Hippocampal formation (tissue), 2 donors: Measurements from ENCODE around the gene CMTM7.

ENCODE experiments used
- DNase-seq, 2 donors: peaks; one replicate each; lab custom pipeline; 2025; lab: John Stamatoyannopoulos, UW

Gene CMTM7

DNA sequence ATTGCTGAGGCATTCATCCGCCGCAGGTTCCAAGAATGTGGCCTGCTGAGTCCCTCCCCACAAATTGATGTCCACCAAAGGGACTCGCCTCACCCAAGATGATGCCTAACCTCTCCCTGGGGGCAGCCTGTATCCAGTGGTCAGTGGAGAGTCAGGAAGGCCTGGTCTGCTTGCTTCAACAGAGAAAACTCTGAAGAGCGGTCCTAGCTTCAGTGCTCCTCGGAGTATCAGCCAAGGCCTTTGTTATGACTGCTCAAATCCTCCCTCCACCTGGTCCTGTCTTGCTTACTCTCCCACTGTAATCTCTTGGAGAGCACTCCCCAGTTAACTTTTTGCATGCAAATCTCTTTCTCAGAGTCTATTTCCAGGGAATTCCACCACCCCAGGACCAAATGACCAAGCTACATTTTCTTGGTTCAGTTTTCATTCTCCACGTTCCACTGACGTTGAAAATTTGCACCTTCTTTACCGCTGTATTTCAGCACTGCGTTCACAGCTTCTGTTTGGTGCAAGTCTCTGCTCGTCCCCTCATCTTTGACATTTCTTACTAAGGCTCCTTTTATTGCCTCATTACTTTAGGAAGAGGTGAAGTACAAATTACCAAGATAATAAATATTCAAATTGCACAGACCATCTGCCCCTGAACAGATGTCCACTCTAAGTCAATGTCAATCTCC, 22.3 kb downstream of the CMTM7 start:
- no peak for DNase-seq

DNA sequence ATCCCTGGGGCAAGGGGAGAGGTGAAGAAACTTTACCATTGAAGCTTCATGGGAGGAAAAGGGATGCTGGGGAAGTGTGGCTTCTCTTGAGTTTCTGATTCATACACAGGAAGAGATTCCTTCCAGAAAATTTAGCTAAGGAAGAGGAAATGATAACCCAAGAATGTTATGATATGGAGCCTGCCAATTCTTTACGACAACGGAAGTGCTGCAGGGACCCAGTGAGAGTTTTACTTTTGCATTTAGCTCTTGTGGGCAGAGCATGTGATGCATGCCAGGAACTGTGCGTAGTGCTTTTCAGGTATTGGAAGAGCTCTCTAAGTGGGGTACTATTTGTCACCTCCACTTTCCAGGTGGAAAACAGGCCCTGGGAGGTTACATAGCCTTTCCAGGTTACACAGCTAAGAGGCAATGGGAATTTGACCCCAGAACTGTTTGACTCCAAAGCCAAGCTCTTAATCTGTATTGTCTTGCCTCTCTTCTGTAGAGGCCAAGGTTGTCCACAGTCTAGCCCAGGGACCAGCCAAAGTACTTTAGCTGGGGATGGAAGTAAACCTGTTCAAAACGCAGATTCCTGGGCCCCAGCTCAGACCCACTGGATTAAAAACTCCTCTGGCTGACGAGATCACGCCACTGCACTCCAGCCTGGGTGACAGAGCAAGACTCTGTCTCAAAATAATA, 23.0 kb downstream of the CMTM7 start:
- DNase-seq: no peak

DNA sequence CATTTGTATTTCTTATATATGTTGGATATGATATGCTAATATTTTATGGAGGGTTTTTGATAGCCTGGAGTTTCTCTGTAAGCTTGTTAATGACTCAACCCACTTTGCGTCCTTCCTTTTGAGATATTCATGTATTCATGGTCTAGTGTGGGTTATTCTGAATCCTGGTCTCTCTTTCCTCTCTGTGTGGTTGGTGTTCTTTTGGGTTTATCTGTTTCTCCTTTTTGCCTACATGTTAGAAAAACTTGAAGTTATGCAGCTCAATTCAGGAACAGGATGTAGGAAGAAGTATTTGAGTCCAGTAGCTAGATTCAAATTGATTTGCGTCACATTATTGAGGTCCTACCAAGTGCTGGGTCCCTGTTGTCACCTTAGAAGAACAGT, 28.1 kb downstream of the CMTM7 start:
- no peak for DNase-seq

DNA sequence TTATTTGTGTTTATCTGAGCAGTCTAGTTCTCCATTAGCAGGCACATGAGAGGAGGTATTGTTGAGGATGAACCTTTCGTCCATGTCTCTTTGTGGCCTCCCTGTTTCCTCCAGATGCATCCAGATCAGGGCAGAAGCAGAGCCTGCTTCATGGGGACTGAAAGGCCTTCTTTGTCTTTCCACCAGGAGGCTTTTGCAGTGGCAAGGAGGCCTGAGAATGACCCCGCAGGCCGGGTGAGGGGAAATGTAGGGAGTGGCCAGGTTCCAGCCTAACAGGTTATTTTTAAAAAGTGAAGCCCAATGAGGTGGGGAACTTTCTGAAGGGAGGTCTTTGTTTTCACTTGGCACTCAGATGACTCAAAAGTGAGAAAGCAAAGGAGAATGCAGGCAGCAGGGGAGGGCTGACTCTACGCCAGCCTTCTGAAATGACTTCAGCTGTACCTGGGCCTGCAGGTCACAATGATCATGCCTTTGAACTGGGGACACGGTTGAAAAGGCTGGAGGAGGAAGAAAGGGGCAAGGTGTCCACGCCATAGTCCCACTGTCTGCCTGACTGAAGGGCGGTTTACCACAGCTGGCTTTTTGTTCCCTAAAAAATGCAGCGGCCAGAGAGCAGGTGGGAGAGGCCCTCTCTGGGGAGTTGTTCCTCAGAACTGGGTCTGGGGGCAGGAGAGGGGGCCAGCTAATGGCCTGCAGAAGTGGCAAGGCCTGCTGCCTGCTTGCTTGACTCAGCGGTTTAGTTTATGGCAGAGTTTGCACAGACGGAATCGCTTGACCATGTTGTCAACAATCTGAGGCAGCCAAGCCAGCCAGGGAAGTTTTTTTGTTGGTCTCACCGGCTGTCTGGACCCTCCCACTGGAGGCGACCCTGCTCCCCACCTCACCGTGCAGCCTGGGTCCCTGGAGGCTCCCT, 28.7 kb downstream of the CMTM7 start:
- no peak for DNase-seq

DNA sequence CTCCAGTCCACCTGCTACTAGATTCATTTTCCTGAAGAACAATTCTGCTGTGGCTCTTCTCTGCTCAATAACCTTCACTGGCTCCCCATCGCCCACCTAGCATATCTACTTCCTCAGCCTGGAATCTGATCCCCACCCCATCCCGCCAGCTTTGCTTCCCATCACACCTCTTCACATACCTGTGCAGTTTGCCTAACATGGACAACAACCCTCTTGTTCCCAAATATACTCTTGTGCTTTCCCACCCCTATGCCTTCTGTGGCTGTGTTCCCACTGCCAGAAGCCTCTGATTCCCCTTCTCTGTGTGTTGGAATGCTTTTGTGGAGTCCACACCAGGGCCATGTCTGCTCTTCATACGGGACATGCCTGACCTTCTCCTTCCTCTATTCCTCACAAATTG, 29.5 kb downstream of the CMTM7 start:
- DNase-seq: no peak

DNA sequence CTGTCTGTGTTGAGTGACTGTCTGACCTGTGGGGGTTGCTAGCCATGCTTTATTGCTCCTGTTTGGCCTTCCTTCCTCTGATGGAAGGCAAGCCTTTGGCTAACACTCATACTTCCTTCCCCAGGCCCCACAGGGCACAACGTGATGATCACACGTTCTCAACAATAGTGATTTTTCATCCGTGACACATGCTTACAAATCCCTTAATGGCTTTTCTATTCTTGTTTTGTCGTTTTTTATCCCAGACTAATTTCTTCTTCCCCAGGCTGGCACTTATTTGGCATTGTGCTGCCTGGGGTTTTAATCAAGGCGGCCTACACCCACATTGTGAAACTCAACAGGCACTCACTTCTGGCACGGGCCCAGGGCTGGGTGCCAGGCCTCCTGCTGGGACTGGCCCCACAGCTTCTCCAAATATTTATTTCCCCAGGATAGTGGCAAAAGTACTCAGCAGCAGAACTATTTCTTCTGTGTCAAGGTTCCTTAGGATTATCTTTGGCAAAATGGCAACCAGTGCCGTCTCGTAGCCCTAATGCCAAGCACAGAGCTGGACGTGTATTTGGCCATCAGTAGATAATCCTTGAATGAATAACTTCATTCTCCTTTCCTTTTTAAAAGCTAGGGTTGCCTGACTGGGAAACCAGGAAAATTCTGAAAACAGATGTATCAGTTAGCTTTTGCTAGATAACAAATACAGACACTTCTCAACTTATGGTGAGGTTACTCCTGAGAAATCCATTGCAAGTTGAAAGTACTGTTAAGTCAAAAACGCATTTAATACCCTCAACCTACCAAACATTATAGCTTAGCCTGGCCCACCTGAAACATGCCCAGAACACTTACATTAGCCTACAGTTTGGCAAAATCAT, 30.6 kb downstream of the CMTM7 start:
- DNase-seq: peak in 1 of 2 donors; percentile 37

DNA sequence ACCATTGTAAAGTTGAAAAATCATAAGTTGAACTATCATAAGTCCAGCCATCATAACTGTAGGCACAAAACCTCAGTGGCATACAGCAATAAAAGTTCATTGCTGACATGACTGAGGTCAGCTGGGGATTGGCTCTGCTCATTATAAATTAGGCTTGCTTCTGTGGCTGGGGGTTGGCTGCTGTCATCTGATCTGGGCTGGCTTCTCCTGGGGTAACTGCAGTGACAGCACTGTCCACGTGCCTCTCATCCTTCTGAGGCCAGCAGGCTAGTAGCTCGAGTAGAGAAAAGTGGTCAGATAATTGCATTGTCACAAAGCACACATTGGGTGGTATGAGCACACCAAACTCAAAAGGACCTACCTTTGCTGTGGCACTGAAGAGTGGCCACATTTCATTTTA, 31.3 kb downstream of the CMTM7 start:
- no peak for DNase-seq

DNA sequence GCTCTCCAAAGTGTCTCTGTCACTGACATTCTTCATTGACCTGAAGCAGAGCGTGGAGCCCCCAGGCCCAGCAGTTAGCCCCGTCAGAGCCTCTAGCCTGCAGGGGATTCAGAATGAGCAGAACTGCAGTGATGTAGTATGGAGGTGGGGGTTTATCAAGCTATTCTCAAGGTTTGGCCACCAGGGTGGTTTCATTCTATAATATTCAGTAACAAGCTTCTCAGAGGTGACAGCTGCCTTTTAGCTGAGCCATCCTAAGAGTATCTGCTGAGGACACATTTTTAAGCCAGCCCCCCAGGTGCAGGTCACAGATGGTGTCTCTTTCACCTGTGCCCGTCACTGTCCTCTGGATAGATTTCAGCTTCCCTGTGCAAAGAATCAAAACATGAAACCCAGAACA, 31.9 kb downstream of the CMTM7 start:
- DNase-seq: no peak

DNA sequence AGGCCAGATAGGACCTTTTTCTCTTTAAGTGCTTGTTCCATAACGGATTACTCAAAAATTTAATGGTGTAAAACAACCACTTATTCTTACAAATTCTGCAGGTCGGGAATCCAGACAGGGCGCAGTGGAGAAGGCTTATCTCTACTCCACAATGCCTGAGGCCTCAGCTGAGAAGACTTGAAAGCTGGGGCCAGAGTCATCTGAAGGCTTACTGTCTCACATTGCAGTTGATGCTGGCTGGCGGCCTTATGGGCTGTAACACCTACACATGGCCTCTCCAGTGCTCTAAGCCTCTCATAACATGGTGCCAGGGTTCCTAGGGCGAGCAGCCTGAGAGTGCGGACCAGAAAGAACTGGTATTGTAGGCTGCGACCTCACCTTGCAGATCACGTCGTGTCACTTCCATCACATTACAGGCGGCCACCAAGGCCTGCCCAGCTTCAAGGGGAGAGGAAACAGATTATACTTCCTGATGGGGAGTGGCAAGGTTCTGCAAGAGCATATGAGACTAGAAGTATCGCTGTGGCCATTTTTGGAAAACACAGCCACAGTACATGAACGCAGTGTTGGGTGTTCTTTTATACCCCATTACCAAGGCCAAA, 32.4 kb downstream of the CMTM7 start:
- DNase-seq: no peak

DNA sequence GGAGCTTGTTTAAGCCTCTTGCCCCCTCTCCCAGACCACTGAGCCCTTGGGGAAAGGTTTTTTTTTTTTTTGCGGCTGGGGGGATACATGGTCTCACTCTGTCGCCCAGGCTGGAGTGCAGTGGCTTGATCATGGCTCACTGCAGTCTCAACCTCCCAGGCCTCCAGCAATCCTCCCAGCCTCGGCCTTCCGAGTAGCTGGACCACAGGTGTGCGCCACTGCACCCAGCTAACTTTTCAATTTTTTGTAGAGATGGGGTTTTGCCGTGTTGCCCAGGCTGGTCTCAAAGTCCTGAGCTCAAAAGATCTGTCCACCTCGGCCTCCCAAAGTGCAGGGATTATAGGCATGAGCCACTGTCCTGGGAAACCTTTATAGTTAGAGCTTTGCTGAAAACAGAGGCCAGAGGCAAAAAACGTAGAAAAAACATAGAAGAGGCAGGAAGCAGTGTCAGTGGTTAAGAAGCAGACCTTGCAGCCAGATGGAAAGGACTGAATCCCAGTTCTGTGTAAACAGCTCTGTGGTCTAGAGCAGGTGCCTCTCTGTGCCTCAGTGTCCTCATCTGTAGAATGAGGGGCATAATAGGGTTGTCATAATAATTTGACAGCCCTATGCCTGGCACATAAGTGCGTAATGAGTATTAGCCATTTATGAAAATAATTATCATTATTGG, 33.1 kb downstream of the CMTM7 start:
- DNase-seq: no peak

DNA sequence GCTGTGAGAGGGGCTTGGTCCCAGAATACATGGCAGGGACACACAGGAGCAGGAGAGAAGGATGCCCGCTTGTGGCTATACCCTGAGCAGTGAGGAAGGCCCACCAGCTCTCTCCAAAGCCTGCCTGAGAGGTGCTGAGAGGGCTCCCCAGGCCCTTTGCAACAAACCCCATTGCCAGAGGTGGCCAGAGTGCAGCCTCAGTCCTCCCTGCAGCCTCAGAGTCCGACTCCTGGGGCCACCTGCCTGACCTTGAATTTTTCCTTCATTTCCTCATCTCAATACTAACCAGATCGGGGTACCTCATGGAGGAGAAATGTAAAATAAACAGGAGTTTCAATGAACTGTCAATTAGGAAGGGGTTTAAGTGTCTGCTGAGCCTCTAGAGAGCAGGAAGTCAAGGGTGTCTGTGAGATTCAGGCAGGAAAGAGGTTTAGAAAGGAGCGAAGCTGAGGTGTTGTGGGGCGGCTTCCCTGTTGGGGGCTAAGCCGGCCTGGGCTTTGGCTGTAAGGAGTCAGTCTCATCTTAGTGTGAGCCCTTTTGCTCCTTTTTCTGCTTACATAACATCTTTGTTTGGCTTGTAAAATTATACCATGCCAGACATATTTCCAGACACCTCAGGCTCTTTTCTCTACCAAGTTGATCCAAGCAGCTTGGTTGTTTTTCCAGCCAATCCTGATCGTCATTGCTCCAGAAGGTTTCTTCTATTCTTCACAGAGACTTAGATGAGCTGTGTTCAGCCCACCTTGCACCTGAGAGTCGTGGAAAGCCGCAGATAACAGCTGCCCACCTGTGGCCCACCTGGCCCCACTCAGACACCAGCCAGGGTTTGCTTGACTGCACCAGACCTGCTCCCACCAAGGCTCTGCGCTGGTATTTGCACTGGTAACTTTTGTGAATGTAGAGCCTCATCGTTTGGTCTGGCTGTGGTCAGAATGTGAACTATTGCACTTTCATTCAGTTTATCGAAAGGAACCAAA, 36.7 kb downstream of the CMTM7 start:
- no peak for DNase-seq

DNA sequence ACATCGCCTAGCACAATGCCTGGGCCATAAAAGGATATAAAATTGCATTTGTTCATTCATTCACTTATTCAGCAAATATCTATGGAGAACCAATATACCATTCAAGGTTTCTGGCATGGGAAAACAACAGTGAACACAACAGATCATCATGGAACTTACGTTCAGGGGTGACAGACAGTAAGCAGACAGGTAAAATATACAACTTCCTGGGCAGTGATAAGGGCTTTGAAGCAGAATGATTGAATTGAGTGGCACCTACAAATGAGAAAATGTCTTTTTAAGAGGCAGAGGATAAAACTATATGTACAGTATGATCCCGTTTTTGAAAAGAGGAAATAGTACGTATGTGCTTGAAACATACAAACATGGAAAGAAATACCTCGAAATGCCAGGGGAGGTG, 39.2 kb downstream of the CMTM7 start:
- DNase-seq: no peak

DNA sequence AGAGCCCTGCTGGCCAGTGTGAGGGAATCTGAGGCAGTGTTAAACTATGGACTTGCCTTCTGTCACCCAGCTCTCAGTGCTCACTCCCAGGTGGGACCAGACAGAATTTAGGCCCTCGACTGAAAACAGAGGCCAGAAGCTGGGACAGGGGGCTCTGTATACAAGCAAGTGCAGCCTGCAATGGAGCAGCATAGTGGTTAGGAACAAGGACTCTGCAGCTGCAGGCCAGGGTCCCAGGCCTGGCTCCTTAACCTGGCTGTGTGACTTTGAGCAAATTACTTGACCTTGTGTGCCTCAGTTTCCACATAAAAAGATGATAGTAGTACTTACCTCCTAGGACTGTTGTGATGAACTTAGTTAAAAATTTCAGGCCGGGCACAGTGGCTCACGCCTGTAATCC, 39.8 kb downstream of the CMTM7 start:
- no peak for DNase-seq

DNA sequence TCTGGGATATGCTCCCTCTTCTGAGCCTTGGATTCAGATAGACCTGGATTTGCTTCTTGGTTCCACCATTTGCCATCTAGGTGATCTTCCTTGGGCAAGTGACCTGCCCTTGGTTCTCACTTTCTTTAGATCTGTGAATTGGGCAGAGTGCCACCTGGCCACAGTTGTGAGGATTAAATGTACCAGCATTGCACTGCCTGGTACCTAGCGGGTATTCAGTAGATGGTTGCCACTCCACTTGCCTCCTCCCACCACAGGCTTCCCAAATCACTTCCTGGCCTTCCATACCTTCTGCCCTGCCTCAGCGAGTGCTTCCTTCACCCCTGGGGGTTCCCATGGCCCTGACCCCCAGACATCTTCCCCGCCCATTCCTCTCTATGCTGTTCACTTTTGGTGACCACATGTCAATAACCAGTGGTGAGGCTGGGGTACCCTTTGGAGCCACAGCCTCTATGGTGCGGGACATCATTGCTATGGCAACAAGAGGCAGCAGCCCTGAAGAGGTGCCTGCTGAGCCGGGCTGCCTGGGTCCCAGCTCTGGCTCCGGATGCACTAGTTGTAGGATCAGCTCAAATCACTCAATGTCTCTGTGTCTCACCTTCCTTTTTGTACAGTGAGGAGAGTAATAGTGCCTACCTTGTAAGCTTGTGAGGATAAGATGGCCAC, 40.5 kb downstream of the CMTM7 start:
- no peak for DNase-seq

DNA sequence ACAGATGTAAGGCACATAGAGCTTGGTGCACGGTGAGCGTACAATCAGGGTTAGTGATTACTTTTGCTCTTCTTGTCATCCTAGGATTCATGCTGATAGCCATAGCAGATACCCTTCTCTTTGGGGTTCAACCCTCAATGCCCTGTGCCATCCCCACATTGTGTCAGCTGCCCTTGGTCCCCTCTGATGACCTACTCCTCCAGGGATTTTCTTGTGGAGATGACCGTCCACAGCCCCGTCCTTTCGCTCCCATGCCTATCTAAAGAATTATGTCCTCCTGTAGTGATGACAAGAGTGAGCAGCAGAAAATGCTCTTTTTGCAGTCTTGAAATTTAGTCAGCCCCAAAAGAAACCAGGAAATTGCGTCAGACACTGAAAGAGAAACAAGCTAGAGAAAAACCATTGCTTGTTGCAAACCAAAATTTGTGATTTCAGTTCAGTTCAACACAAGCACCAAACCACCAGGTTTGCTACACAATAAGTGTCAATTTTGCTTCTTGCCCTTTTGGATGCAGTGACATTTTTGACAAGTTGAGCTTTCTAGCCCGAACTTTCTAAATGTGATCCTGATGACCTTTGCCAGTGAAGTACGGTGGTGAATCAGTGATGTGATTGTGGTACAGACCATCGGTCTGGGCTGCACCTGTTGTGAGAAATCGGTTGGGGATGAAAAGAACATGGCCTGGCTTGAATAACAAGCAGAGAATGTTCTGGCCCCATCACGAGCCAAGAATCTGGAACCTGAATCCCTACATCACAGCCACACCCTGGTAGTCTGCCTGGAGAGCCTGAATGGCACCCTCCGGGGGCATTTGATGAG, 41.3 kb downstream of the CMTM7 start:
- DNase-seq: no peak

DNA sequence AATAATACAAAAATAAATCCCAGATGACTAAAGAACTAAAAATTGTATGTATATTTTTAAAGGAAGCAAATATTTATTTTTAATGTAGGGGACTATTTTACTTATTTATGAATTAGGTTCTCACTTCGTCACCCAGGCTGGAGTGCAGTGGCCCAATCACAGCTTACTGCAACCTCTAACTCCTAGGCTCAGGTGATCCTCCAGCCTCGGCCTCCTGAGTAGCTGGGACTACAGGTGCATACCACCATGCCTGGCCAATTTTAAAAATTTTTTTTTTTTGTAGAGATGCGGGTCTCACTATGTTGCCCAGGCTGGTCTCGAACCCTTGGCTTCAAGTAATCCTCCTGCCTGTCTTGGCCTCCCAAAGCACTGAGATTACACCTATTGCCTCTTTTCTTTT, 42.6 kb downstream of the CMTM7 start:
- no peak for DNase-seq

DNA sequence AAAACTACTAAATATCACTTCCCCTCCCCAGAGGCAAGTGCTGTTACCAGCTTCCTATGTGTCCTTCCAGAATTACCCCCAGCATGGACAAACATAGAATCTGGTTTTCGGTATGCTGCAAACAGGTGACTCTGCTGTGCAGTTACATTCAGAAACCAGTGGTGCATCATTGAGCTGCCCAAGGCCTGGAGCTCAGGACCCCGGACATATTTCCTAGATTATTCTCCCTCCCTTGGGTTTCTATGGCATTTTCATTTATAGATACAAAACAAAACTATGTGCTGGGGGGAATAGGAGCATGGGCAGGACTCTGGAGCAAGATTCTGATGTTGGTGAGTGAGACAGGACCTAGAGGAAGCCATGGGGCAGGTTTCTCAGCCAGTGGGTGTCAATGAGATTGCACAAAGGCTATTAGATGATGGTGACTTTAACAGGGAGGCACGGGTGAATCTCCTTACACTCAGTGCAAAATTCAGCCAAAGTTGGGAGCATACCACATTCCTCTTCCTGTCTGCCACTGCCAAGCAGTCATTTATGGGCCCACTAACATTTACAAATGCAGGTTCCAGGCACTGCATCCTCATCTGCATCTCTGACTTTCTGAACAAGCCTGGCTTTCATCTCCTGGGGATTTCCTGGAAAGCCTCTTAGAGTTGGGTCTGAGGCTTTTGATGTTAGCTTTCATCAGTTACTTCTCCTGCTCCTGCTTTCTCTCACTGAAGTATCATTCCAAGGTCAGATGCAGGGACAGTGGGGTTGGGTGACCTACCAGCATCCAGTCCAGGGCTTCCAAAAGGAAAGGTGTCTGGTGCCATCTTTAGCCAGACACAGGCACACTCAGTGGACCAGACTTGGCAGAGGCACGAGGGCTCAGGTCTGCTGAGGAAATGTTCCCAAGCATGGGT, 44.5 kb downstream of the CMTM7 start:
- DNase-seq: no peak
